Measurements from ENCODE around the gene PDE6D. TPM values are rescaled to one million over a fixed set of nuclear protein-coding genes. Genes with fewer than 3 reads are reported as not detected.

The PDE6D gene
- total and polyA plus RNA-seq, 2 of the 13 experiments (the other 11 are each of a cell fraction or from before 2014, with no cell fraction given), result 14.1 to 23.2 TPM

- TF ChIP-seq RFX1 (IDR thresholded peaks at IDR 0.05), result no peak
- no peak for TF ChIP-seq SMARCE1 (IDR thresholded peaks at IDR 0.05; ENCODE audit: borderline replicate concordance)
- peak; percentile 97 for TF ChIP-seq MED13 (CRISPR knock-in tag; IDR thresholded peaks at IDR 0.05)
- TF ChIP-seq, protein P1, sequence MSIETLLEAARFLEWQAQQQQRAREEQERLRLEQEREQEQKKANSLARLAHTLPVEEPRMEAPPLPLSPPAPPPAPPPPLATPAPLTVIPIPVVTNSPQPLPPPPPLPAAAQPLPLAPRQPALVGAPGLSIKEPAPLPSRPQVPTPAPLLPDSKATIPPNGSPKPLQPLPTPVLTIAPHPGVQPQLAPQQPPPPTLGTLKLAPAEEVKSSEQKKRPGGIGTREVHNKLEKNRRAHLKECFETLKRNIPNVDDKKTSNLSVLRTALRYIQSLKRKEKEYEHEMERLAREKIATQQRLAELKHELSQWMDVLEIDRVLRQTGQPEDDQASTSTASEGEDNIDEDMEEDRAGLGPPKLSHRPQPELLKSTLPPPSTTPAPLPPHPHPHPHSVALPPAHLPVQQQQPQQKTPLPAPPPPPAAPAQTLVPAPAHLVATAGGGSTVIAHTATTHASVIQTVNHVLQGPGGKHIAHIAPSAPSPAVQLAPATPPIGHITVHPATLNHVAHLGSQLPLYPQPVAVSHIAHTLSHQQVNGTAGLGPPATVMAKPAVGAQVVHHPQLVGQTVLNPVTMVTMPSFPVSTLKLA (IDR thresholded peaks at IDR 0.05), result peak; percentile 33
- peak; percentile 99 for TF ChIP-seq ZNF430 (CRISPR knock-in tag; IDR thresholded peaks at IDR 0.05)
- peak; percentile 99 for TF ChIP-seq ZFP41 (CRISPR knock-in tag; IDR thresholded peaks at IDR 0.05; ENCODE audit: borderline replicate concordance)
- TF ChIP-seq ZNF724P (CRISPR knock-in tag; IDR thresholded peaks at IDR 0.05; ENCODE audit: borderline replicate concordance), result peak; percentile 100
- TF ChIP-seq ZNF703 (CRISPR knock-in tag; IDR thresholded peaks at IDR 0.05; ENCODE audit: borderline replicate concordance), result no peak; the same call in 1 of the 2 replicates
- peak; percentile 100 for TF ChIP-seq ZNF879 (CRISPR knock-in tag; IDR thresholded peaks at IDR 0.05)
- TF ChIP-seq NR2C2 (CRISPR knock-in tag; IDR thresholded peaks at IDR 0.05; ENCODE audit: borderline replicate concordance), result peak; percentile 87
- peak; percentile 73; the same call in 1 of the 2 replicates for TF ChIP-seq ZNF280B (CRISPR knock-in tag; IDR thresholded peaks at IDR 0.05; ENCODE audit: borderline replicate concordance)
- TF ChIP-seq NFATC3 (CRISPR knock-in tag; IDR thresholded peaks at IDR 0.05), result peak; percentile 72; the same call in 1 of the 2 replicates
- no peak for TF ChIP-seq HNRNPH1 (optimal IDR thresholded peaks at IDR 0.05; ENCODE audit: low read depth, low read length)
- peak; percentile 72 for TF ChIP-seq PHF21A (CRISPR knock-in tag; IDR thresholded peaks at IDR 0.05)
- peak; percentile 95 for TF ChIP-seq ELK4 (CRISPR knock-in tag; IDR thresholded peaks at IDR 0.05; ENCODE audit: borderline replicate concordance)
- TF ChIP-seq KLF12 (CRISPR knock-in tag; IDR thresholded peaks at IDR 0.05; ENCODE audit: borderline replicate concordance), result peak; percentile 97
- TF ChIP-seq, protein P2, sequence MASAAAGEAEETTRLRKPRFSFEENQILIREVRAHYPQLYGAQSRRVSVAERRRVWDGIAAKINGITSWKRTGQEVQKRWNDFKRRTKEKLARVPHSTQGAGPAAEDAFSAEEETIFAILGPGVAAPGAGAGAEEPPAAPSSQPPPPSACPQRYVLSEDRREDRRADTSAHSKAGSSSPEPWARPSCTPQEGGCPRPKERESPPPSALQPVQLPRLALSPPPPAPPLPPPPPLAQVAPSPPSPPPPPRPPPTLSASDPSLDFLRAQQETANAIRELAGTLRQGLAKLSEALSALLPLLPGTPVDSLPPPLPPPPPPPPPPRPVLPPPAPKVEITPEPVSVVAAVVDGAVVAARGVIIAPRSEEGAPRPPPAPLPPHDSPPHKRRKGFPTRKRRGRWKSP (CRISPR knock-in tag; IDR thresholded peaks at IDR 0.05), result peak; percentile 98
- TF ChIP-seq ZNF331 (CRISPR knock-in tag; IDR thresholded peaks at IDR 0.05), result peak; percentile 99
- TF ChIP-seq FOSL1 (CRISPR knock-in tag; IDR thresholded peaks at IDR 0.05; ENCODE audit: borderline replicate concordance), result peak; percentile 52; the same call in 1 of the 2 replicates
- no peak for TF ChIP-seq SOX6 (IDR thresholded peaks at IDR 0.05)
- 0 out of 2 replicates have a peak, but pooled peaks have one; percentile 29 for TF ChIP-seq SOX6 (CRISPR knock-in tag; IDR thresholded peaks at IDR 0.05)
- TF ChIP-seq, protein P3, sequence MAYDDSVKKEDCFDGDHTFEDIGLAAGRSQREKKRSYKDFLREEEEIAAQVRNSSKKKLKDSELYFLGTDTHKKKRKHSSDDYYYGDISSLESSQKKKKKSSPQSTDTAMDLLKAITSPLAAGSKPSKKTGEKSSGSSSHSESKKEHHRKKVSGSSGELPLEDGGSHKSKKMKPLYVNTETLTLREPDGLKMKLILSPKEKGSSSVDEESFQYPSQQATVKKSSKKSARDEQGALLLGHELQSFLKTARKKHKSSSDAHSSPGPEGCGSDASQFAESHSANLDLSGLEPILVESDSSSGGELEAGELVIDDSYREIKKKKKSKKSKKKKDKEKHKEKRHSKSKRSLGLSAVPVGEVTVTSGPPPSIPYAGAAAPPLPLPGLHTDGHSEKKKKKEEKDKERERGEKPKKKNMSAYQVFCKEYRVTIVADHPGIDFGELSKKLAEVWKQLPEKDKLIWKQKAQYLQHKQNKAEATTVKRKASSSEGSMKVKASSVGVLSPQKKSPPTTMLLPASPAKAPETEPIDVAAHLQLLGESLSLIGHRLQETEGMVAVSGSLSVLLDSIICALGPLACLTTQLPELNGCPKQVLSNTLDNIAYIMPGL (CRISPR knock-in tag; IDR thresholded peaks at IDR 0.05; ENCODE audit: borderline replicate concordance in 1 of 2, low read depth in 1 of 2), result peak; percentile 86 to 96
- no peak for TF ChIP-seq MTA3 (CRISPR knock-in tag; IDR thresholded peaks at IDR 0.05)
Observed at GRCh38 chr2:231709981-231710798, 70.9 kb downstream of the PDE6D start (continued).
